Measurements from ENCODE around the gene NDUFS2.
"Not testable (repeated sequence)": the region's sequence is repeated elsewhere in the genome, so short reads cannot be mapped to it uniquely, and the experiment has no call there.

NDUFS2 gene

DNA sequence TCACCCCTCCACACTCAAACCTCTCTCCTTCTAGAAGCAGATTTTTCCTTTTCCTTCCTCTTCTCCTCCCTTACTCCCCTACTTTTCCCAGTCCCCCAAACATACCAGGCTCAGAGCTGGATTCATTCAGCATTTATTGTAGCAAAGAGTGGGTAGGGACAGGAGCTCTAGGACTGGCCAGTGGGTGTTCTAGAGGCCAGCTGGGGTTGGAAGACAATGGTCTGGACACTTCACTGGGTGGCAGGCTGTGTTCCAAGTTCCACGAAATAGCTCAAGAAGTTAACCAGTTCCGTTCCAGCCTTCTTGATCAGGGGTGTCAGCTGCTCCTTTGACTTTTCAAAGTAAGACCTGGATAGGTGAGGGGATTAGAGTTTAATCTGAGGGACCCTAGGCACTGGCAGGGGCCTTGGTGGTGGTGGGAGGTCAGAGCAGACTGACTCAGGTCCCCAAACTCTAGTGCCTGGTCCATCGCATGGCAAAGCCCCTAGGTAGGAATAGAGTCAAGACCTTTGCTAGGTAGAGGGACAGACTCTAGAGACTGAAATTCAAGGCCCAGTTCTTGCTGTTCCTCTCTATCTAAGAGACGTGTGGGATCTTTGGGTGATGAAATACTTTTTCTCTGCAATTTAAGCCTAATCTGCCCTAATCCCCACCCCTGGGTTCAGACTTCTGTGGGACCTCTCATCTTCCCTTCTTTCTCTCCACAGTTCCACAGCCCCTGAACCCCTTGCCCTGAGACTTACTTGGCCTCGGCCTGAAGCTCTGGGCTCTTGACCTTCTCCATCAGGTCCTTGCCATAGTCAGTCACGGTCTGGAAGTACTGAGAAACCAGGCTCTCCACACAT, 20.2 kb downstream of the NDUFS2 start:
- DNase-seq (ENCODE audit: low spot score in 2 of 2) = no peak
- peaks cover 11% of the 10 kb centered on the region for H3K4me1 ChIP-seq
- H3K36me3 ChIP-seq (replicated peaks) = no peaks in the 10 kb centered on the region
- H3K27me3 ChIP-seq (ENCODE audit: low read depth) = no peaks in the 10 kb centered on the region
- in situ Hi-C loops (cut with MboI; ENCODE audit: low sequenced_read_pairs) = no loop called here
- no peak overlapping the region for H3K4me3 ChIP-seq
- peaks cover 2% of the 10 kb centered on the region; the same call in 1 of the 2 replicates for H3K9me3 ChIP-seq

DNA sequence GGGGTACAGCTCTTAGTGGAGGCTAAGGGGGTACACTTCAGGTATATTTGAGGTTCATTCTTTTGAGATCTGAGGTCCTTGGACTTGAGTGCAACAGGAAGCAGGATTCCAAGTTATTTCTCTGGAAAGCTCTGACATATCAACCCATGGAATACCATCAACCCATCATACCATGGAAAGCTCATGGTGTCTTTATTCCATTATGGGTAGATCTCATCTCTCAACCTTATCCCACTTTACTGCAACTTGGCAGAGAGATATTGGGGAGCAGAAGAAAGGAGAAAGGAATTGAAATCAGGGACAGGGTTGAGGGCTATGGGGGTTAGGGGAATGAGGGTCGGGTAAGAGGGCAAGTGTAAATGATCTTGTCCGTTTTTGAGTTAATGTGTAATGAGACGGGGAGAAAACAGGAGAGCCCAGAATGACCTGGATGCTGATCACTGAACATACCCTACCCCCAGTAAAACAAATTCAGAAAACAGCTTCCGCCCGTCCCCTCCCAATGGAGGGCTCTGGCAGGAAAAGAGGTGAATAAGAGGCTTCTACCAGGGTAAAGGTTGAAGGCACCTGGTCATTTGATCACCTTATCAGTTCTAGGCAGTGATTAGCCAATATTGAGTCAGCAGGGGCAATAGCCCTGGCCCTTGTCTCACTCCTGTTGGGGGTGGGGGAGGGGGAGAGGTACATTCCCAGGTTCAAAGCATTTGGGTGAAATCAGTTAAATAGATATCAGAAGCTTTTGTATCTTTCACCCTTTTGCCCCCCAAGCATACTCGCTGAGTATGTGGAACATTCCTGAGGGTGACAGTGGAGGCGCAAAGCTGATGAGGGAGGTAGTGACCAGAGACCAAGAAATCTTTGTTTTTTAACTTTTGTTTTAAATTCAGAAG, 21.9 kb downstream of the NDUFS2 start:
- in situ Hi-C loops (cut with MboI; ENCODE audit: low sequenced_read_pairs) = no loop called here
- no peaks in the 10 kb centered on the region for H3K27me3 ChIP-seq (ENCODE audit: low read depth)
- H3K9me3 ChIP-seq = peaks cover 2% of the 10 kb centered on the region; the same call in 1 of the 2 replicates
- H3K36me3 ChIP-seq (replicated peaks) = peaks cover 13% of the 10 kb centered on the region
- no peak overlapping the region for H3K4me3 ChIP-seq
- H3K4me1 ChIP-seq = peaks cover 11% of the 10 kb centered on the region
- no peak for DNase-seq (ENCODE audit: low spot score in 2 of 2)

GRCh38 chr1:161224695-161225087, 22.5 kb downstream of the NDUFS2 start:
- H3K4me3 ChIP-seq; DNase-seq (ENCODE audit: low spot score in 2 of 2); H3K27me3 ChIP-seq (ENCODE audit: low read depth); H3K9me3 ChIP-seq: not testable (repeated sequence)
- Histone ChIP-seq H3K4me1 (peaks cover 11% of the 10 kb centered on the region), H3K36me3 (replicated peaks) (peaks cover 20% of the 10 kb centered on the region)
- in situ Hi-C loops (cut with MboI; ENCODE audit: low sequenced_read_pairs) = loop anchor here (5.0 kb wide), 1 partner anchor 158 kb away; no protein-coding TSS in a partner anchor

DNA sequence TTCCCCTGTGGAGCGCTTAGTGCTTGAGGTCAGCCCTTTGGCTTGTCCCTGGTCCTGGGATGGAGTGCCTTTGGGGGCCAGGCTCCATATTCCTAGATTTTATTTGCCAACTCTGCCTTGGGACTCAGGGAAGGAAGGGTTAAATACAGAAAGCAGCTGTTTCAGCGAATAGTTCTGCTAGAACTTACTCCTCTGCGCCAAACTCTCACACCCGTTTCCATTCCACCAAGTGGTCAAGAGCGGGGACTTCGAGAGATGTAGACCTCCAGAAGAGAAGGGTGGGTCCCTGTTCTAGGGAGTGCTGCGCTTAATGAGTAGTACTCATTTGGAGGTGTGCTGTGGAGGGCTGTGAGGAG, 23.0 kb downstream of the NDUFS2 start:
- in situ Hi-C loops (cut with MboI; ENCODE audit: low sequenced_read_pairs) = loop anchor here (5.0 kb wide), 1 partner anchor 157 kb away; no protein-coding TSS in a partner anchor
- 0 out of 2 replicates have a peak overlapping the region, but pooled peaks have one; percentile 0 for H3K4me3 ChIP-seq

DNA sequence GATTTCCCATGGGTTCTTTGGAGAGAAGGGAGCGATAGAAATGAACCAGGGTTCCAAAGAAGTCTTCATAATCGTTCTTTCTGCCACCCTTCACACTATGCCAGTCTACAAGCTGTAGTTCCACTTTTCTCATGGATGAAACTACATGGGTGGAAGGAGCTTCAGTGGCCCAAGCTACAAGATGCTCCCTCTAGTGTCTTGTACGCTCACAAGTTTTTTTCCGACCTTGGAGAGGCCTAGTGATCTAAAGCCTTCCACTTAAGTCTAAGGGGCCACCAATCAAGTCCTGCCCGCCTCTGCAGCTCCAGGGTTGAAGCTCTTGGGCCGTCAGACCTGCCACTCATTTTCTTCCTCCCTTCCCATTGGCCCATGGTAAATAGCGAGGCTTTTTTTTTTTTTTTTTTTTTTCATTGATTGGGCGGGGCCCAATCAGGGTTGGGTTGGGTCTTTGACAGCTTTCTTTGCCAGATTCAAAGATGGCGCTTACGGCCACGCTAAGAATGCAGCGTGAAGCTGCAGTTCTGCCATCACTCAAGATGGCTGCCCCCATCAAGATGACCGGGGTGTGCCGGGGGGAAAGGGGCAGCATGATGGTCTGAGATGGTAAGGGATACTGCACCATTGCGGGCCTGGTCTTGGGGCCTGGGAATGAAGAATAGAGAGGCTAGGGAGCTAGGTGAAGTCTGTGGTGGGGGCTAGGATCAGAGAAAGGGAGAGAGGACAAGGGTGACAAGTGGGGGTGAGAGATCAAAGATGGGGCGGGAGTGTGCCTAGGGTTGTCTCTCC, 23.6 kb downstream of the NDUFS2 start, which contains the start of gene TOMM40L:
Gene TOMM40L (plus strand): TSS at position 527 of the 786 bp plus-strand sequence. CDS start 430 bp downstream, outside the sequence.
- Histone ChIP-seq H3K4me1 (peaks cover 11% of the 10 kb centered on the region), H3K9me3 (peaks cover 2% of the 10 kb centered on the region; the same call in 1 of the 2 replicates), H3K27me3 (ENCODE audit: low read depth) (no peaks in the 10 kb centered on the region), H3K36me3 (replicated peaks) (peaks cover 20% of the 10 kb centered on the region), H3K4me3 (peak within 1 kb of the TSS; percentile 69)
- peak; percentile 94 to 99 for DNase-seq (ENCODE audit: low spot score in 2 of 2)
- in situ Hi-C loops (cut with MboI; ENCODE audit: low sequenced_read_pairs) = loop anchor here (5.0 kb wide), 1 partner anchor 157 kb away; no protein-coding TSS in a partner anchor

More for the DNA sequence above, 23.0 kb downstream of the NDUFS2 start:
- H3K36me3 ChIP-seq (replicated peaks) = peaks cover 20% of the 10 kb centered on the region
- H3K4me1 ChIP-seq = peaks cover 11% of the 10 kb centered on the region
- DNase-seq (ENCODE audit: low spot score in 2 of 2) = no peak
- H3K27me3 ChIP-seq (ENCODE audit: low read depth) = no peaks in the 10 kb centered on the region
- peaks cover 2% of the 10 kb centered on the region; the same call in 1 of the 2 replicates for H3K9me3 ChIP-seq

GRCh38 chr1:161226320-161226711, 24.1 kb downstream of the NDUFS2 start:
- Histone ChIP-seq H3K4me1 (peaks cover 11% of the 10 kb centered on the region), H3K27me3 (ENCODE audit: low read depth) (no peaks in the 10 kb centered on the region), H3K9me3 (peaks cover 2% of the 10 kb centered on the region; the same call in 1 of the 2 replicates), H3K4me3 (peak overlapping the region; percentile 69), H3K36me3 (replicated peaks) (peaks cover 20% of the 10 kb centered on the region)
- peak; percentile 22 to 38 for DNase-seq (ENCODE audit: low spot score in 2 of 2)
- in situ Hi-C loops (cut with MboI; ENCODE audit: low sequenced_read_pairs) = loop anchor here (5.0 kb wide), 1 partner anchor 156 kb away; no protein-coding TSS in a partner anchor

DNA sequence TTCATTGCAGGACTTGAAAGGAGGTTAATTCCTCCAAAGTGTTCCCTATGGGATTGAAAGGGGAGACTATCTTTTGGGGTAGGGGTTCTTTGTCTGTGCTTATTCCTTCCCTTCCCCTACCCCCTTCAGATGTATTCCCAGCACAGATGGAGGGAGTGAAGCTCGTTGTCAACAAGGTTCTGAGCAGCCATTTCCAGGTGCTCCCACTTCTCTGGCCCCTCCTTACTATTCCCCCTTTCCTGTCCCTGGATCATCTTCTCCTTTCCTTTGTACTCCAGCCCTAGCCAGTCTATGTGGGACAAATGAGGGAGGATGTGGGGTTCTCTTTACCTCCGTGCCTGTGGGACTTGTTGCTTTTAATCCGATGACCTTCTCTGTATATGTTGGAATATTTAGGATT, 24.6 kb downstream of the NDUFS2 start:
- H3K36me3 ChIP-seq (replicated peaks) = peaks cover 20% of the 10 kb centered on the region
- peak overlapping the region; percentile 69 for H3K4me3 ChIP-seq
- no peak for DNase-seq (ENCODE audit: low spot score in 2 of 2)
- in situ Hi-C loops (cut with MboI; ENCODE audit: low sequenced_read_pairs) = loop anchor here (5.0 kb wide), 1 partner anchor 156 kb away; no protein-coding TSS in a partner anchor
- H3K4me1 ChIP-seq = peaks cover 11% of the 10 kb centered on the region
- H3K27me3 ChIP-seq (ENCODE audit: low read depth) = no peaks in the 10 kb centered on the region
- H3K9me3 ChIP-seq = peaks cover 2% of the 10 kb centered on the region; the same call in 1 of the 2 replicates

DNA sequence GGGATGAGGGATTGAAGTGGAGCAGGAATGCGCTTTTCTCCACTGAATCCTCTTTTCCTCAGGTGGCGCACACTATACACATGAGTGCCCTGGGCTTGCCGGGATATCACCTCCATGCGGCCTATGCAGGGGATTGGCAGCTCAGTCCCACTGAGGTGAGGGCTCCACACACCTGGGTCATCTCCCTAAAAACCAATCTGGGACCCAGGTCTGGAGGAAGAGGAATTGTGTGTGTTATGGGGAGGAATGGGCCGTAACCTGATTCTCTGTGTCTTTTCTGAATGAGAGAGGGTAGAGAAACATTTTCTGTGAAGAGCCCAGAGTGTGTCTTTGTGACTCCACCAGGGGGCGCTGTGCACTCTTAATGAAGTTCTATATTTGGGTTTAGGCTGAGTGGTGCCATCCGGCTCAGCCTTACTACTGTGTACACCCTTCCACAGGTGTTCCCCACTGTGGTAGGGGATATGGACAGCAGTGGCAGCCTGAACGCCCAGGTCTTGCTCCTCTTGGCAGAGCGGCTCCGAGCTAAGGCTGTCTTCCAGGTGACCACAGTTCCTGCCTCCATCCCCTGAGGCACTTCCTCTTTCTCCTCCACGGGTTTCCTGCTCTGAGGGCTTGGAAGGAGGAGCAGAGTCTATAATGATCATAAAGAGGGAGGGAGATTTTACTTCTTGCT, 25.2 kb downstream of the NDUFS2 start:
- in situ Hi-C loops (cut with MboI; ENCODE audit: low sequenced_read_pairs) = loop anchor here (5.0 kb wide), 1 partner anchor 155 kb away; no protein-coding TSS in a partner anchor
- Histone ChIP-seq H3K9me3 (peaks cover 2% of the 10 kb centered on the region; the same call in 1 of the 2 replicates), H3K4me1 (peaks cover 11% of the 10 kb centered on the region), H3K36me3 (replicated peaks) (peaks cover 20% of the 10 kb centered on the region), H3K4me3 (peak overlapping the region; percentile 69), H3K27me3 (ENCODE audit: low read depth) (no peaks in the 10 kb centered on the region)
- DNase-seq (ENCODE audit: low spot score in 2 of 2) = peak; percentile 73 to 93

DNA sequence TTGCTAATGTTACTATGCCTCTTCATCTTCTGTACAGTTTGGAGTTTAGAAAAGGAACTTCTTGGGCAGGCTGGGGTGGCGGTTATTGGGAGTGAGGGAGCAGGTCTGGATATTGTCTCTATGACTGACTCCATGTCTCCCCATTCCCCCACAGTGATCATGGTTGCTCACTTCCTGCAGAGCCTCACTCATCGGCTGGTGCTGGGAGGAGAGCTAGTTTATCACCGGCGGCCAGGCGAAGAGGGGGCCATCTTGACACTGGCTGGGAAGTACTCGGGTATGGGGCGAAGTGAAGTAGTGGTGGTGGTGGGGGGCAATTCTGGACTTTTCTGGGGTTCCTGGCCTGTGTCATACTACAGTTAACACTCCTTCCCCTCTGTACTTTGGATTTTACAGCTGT, 25.9 kb downstream of the NDUFS2 start:
- in situ Hi-C loops (cut with MboI; ENCODE audit: low sequenced_read_pairs) = loop anchor here (5.0 kb wide), 1 partner anchor 154 kb away; no protein-coding TSS in a partner anchor

DNA sequence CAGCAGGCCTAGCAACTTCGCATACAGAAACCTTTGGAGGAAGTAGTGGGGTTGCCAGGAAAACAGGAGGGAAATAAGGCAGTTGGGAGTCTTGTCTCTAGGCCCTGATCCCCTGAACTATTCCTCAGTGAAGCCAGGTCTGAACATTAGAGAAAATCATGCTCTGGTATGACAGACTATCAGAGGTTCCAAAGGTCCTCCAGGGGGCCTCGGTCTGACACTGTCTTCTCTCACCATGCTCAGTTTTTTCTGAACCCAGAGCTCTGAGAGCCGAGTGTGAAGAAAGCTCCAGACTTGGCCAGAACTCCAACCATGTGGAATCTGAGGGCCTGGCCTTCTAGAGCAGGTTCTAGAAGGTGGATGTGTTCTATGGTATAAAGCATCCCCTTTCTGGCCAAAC, 27.7 kb downstream of the NDUFS2 start:
- no peaks in the 10 kb centered on the region for H3K27me3 ChIP-seq (ENCODE audit: low read depth)
- H3K4me1 ChIP-seq = peaks cover 11% of the 10 kb centered on the region
- in situ Hi-C loops (cut with MboI; ENCODE audit: low sequenced_read_pairs) = loop anchor here (5.0 kb wide), 1 partner anchor 152 kb away; no protein-coding TSS in a partner anchor
- peaks cover 20% of the 10 kb centered on the region for H3K36me3 ChIP-seq (replicated peaks)
- DNase-seq (ENCODE audit: low spot score in 2 of 2) = no peak
- H3K4me3 ChIP-seq = no peak overlapping the region
- peaks cover 2% of the 10 kb centered on the region; the same call in 1 of the 2 replicates for H3K9me3 ChIP-seq

More for the DNA sequence above, 25.9 kb downstream of the NDUFS2 start:
- Histone ChIP-seq H3K9me3 (peaks cover 2% of the 10 kb centered on the region; the same call in 1 of the 2 replicates), H3K4me1 (peaks cover 11% of the 10 kb centered on the region), H3K27me3 (ENCODE audit: low read depth) (no peaks in the 10 kb centered on the region), H3K36me3 (replicated peaks) (peaks cover 20% of the 10 kb centered on the region), H3K4me3 (no peak overlapping the region)
- DNase-seq (ENCODE audit: low spot score in 2 of 2) = no peak

DNA sequence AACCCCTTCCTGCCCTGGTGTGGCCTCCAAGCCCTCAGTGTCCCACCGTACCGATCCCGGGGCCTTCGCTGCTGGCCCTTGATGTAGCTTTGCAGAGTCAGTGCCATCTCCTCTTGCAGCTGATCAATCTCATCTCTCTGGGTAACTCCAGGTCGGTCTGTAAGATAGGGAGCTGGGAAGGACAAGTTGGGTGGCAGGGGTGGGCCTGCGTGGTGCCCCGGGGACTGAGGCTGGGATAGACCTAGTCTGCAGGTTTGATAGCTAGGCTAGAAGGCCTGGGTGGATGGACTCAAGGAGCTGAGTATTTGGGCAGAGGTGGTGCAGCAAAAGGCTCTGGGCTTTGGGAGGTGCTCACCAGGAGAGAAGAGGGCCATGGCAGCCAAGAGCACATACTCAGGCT, 28.6 kb downstream of the NDUFS2 start:
- Histone ChIP-seq H3K4me3 (no peak overlapping the region), H3K36me3 (replicated peaks) (peaks cover 20% of the 10 kb centered on the region), H3K27me3 (ENCODE audit: low read depth) (no peaks in the 10 kb centered on the region), H3K9me3 (no peaks in the 10 kb centered on the region), H3K4me1 (peaks cover 6% of the 10 kb centered on the region)
- no peak for DNase-seq (ENCODE audit: low spot score in 2 of 2)
- in situ Hi-C loops (cut with MboI; ENCODE audit: low sequenced_read_pairs) = no loop called here

DNA sequence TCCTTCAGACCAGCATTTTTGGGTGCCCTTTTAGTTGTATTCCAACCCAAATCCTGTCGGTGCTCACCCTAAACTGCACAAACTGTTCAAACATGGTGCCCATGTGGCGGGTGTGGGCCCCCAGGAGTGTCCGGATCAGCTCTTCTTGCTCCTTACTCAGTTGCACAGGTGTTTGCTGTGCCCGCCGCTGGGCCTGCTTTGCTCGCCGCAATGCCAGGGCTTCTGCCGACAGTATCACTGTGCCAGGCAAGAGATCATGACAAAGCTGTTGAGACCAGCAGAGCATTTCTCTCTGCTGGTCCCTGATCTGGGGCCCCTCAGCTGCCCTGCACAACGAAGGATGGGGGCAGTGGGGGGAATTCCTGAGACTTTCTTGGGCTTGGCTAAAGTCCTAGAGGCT, 30.9 kb downstream of the NDUFS2 start:
- H3K27me3 ChIP-seq (ENCODE audit: low read depth) = no peaks in the 10 kb centered on the region
- no peaks in the 10 kb centered on the region for H3K4me1 ChIP-seq
- peaks cover 16% of the 10 kb centered on the region for H3K36me3 ChIP-seq (replicated peaks)
- in situ Hi-C loops (cut with MboI; ENCODE audit: low sequenced_read_pairs) = no loop called here
- no peak overlapping the region for H3K4me3 ChIP-seq
- no peak for DNase-seq (ENCODE audit: low spot score in 2 of 2)
- no peaks in the 10 kb centered on the region for H3K9me3 ChIP-seq

Measured in HAP-1 (cell line).